ENCODE results near the gene TRMT2B.

TRMT2B gene

GRCh38 chrX:100976211-100976610 is 75.7 kb downstream of the TRMT2B start:
- TF ChIP-seq CTCF (IDR thresholded peaks at IDR 0.05; ENCODE audit: insufficient read depth, missing control alignments) = no peak
- DNase-seq (ENCODE audit: insufficient read length, low spot score) (no peak), FAIRE-seq (no peak)

GRCh38 chrX:100975212-100975611 is 76.7 kb downstream of the TRMT2B start:
- DNase-seq (ENCODE audit: insufficient read length, low spot score) (no peak), FAIRE-seq (no peak)
- no peak for TF ChIP-seq CTCF (IDR thresholded peaks at IDR 0.05; ENCODE audit: insufficient read depth, missing control alignments)

- FAIRE-seq (no peak), DNase-seq (ENCODE audit: insufficient read length, low spot score) (no peak)
- TF ChIP-seq CTCF (IDR thresholded peaks at IDR 0.05; ENCODE audit: insufficient read depth, missing control alignments) = no peak
Observed at GRCh38 chrX:100973411-100973810, 78.5 kb downstream of the TRMT2B start.

DNA sequence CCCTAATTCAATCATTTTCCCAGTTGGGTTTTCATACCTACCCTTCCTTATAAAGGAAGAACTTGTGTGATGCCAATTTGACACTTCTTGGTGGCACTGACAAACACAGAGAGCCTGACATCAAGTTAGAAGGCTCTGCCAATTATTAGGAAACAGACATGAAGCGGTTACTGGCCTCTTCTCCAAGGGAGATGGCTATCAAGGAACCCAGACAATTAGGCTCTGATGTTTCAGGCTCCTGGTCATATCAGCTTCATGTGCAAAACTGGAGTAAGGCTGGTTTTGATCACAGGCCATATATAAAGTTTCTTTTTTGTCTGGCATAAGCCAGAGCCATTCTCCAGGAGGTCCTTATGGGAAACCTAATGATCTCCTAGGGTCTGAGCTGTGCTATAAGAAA is 82.0 kb downstream of the TRMT2B start:
- no peak for TF ChIP-seq CTCF (IDR thresholded peaks at IDR 0.05; ENCODE audit: insufficient read depth, missing control alignments)
- FAIRE-seq = no peak

DNA sequence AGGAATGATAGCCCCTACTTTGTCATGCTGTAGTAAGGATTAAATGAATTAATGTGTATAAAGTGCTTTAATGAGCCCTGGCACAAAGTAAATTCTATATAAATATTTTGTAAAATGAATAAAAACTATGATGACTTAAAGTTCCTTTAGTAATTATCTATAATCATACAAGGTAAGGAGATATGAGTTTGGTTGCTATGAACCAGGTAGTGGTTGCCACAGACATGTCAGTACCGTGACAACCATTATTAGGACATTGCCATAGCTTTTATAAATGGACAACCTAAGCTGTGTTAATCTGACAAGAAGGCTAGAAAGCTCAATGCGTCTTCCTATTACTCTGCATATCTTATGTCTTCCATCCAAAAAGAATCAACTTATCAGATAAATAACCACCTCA is 82.5 kb downstream of the TRMT2B start, which contains the start of gene ARL13A:
TSS of gene ARL13A (plus strand) at position 301 of the 400 bp plus-strand sequence. CDS start 3,982 bp downstream, outside the sequence.
- TF ChIP-seq CTCF (IDR thresholded peaks at IDR 0.05; ENCODE audit: insufficient read depth, missing control alignments) = no peak
- FAIRE-seq (no peak), DNase-seq (ENCODE audit: insufficient read length, low spot score) (no peak)

More for the DNA sequence above, 82.0 kb downstream of the TRMT2B start:
- no peak for DNase-seq (ENCODE audit: insufficient read length, low spot score)

GRCh38 chrX:100964362-100964761 is 87.5 kb downstream of the TRMT2B start:
- TF ChIP-seq CTCF (IDR thresholded peaks at IDR 0.05; ENCODE audit: insufficient read depth, missing control alignments) = no peak
- DNase-seq (ENCODE audit: insufficient read length, low spot score) = no peak
- no peak for FAIRE-seq

DNA sequence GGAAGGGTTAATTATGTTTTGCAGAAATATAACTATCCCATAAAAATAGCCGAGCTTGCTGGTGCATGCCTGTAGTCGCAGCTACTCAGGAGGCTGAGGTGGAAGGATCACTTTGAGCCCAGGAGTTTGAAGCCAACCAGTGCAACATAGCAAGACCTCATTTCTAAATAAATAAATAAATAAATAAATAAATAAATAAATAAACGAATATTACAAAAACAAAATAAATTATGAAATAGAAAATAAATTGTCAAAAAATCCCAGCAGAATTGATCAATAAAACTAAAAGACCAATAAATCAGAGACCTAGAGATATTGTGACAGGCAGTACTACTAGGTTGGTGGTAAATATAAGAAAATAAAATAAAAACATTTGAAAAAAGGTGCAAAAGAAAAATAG is 89.1 kb downstream of the TRMT2B start:
- FAIRE-seq (no peak), DNase-seq (ENCODE audit: insufficient read length, low spot score) (no peak)
- no peak for TF ChIP-seq CTCF (IDR thresholded peaks at IDR 0.05; ENCODE audit: insufficient read depth, missing control alignments)
